Endothelial cell of umbilical vein (primary cell): Measurements from ENCODE around the gene ALDH4A1. TPM values are rescaled to one million over a fixed set of nuclear protein-coding genes. Genes with fewer than 3 reads are reported as not detected.

ENCODE experiments used
- BruUV-seq: library from RNA; stranded (reverse); fragments of 400-500 nt; replicated peaks from 2 replicates; lab custom pipeline; 2021; lab: Mats Ljungman, UMichigan
- CTCF ChIA-PET: fragments of 300-600, 350-600 bp; sonication (Branson Sonifier 250); formaldehyde crosslinking; loops from one replicate; lab custom pipeline; 2021; ENCODE audit warnings: antibody characterized with exemption, inconsistent platforms; lab: Charles Lee
- POLR2A ChIA-PET: fragments of 300-600, 350-600 bp; sonication (Branson Sonifier 250); formaldehyde crosslinking; loops from one replicate; lab custom pipeline; 2021; ENCODE audit warnings: antibody characterized with exemption, inconsistent platforms; lab: Charles Lee
- DNase-seq: peaks from one replicate; pipeline ENCODE4 v3.0.0-alpha.2; 2011; ENCODE audit warnings: low read depth, low spot score
- FAIRE-seq: peaks from 2 replicates; lab custom pipeline; 2011; peaks lifted over from hg19 to GRCh38; lab: Jason Lieb, UNC
- H2AFZ ChIP-seq: 2 replicates; pipeline ENCODE4 v1.6.0; 2012; ENCODE audit warnings: low read depth, low read length, control low read depth, inconsistent platforms
- H3K27ac ChIP-seq: 2 replicates; pipeline ENCODE4 v1.5.1; 2011; ENCODE audit warnings: low read depth, mild to moderate bottlenecking, control low read depth, low read length, moderate library complexity; ENCODE audit not compliant: insufficient read depth
- H3K27me3 ChIP-seq, 2 experiments: 2 replicates each; pipeline versions ENCODE4 v1.6.0 to v1.6.1; 2011; ENCODE audit warnings: low read length in 2 of 2, mixed read lengths in 1 of 2; ENCODE audit not compliant: control insufficient read depth in 2 of 2, insufficient read depth in 2 of 2
- H3K36me3 ChIP-seq, 2 experiments: 2 replicates in 1 of 2; 3 replicates in 1 of 2; pipeline ENCODE4 v1.5.1; 2011; ENCODE audit warnings: low read length in 2 of 2, mild to moderate bottlenecking in 1 of 2, moderate library complexity in 1 of 2; ENCODE audit not compliant: control insufficient read depth in 2 of 2, insufficient read depth in 2 of 2; ENCODE audit errors: extremely low read depth in 1 of 2
- H3K4me1 ChIP-seq: 3 replicates; pipeline ENCODE4 v1.5.1; 2011; ENCODE audit warnings: mild to moderate bottlenecking, low read length; ENCODE audit not compliant: control insufficient read depth, insufficient read depth; ENCODE audit errors: extremely low read depth
- H3K4me2 ChIP-seq: 2 replicates; pipeline ENCODE4 v1.6.1; 2011; ENCODE audit warnings: low read length, control low read depth, mixed read lengths; ENCODE audit not compliant: insufficient read depth
- H3K4me3 ChIP-seq, 3 experiments: fragments of 200-600 bp in 1 of 3; sonication (generic), shearing (Covaris generic) in 1 of 3; replicated peaks in 1 of 3; 2 replicates each; pipeline ENCODE4 v1.5.1; 2011 to 2016; ENCODE audit warnings: control low read depth in 3 of 3, low read length in 3 of 3, mild to moderate bottlenecking in 2 of 3, inconsistent platforms in 1 of 3, low read depth in 1 of 3, moderate library complexity in 1 of 3; ENCODE audit not compliant: insufficient read depth in 1 of 3
- H3K79me2 ChIP-seq: 2 replicates; pipeline ENCODE4 v1.6.0; 2012; ENCODE audit warnings: low read length, inconsistent platforms; ENCODE audit not compliant: control insufficient read depth, insufficient read depth
- H3K9ac ChIP-seq: replicated peaks from 2 replicates; pipeline ENCODE3; 2011; ENCODE audit warnings: low read length, control low read depth; ENCODE audit not compliant: insufficient read depth; ENCODE audit errors: extremely low read depth
- H3K9me1 ChIP-seq: replicated peaks from 3 replicates; pipeline ENCODE4 v1.6.0; 2011; ENCODE audit warnings: mild to moderate bottlenecking, low read length; ENCODE audit not compliant: control insufficient read depth, insufficient read depth; ENCODE audit errors: extremely low read depth
- H3K9me3 ChIP-seq: replicated peaks from 2 replicates; pipeline ENCODE4 v1.5.1; 2012; ENCODE audit warnings: low read length, inconsistent platforms; ENCODE audit not compliant: control insufficient read depth, insufficient read depth
- H4K20me1 ChIP-seq: replicated peaks from 2 replicates; pipeline ENCODE3; 2011; ENCODE audit warnings: mild to moderate bottlenecking, low read length; ENCODE audit not compliant: control insufficient read depth, insufficient read depth; ENCODE audit errors: extremely low read depth
- CTCF ChIP-seq, 2 donors: IDR thresholded peaks; 1 replicate in 1 of 2; 2 replicates in 1 of 2; pipeline ENCODE4 v1.5.1; 2011; ENCODE audit warnings: low read length in 2 of 2, mild to moderate bottlenecking in 2 of 2, moderate library complexity in 2 of 2, control low read depth in 1 of 2, inconsistent platforms in 1 of 2, low read depth in 1 of 2; ENCODE audit not compliant: insufficient read depth in 1 of 2; ENCODE audit errors: extremely low read depth in 1 of 2
- EZH2 ChIP-seq: IDR thresholded peaks from 2 replicates; pipeline ENCODE4 v1.6.1; 2012; ENCODE audit warnings: borderline replicate concordance, low read depth, mild to moderate bottlenecking, moderate library complexity, low read length, inconsistent platforms; ENCODE audit not compliant: severe bottlenecking
- FOS ChIP-seq: IDR thresholded peaks from 2 replicates; pipeline ENCODE4 v1.6.1; 2011; ENCODE audit warnings: mild to moderate bottlenecking, low read length, moderate library complexity, borderline replicate concordance; ENCODE audit not compliant: insufficient read depth
- GATA2 ChIP-seq: IDR thresholded peaks from 2 replicates; pipeline ENCODE4 v1.7.0; 2011; ENCODE audit warnings: low read depth, mild to moderate bottlenecking, moderate library complexity, mixed read lengths, low read length; ENCODE audit not compliant: insufficient read length, insufficient read depth
- JUN ChIP-seq: IDR thresholded peaks from 2 replicates; pipeline ENCODE4 v1.6.1; 2011; ENCODE audit warnings: borderline replicate concordance, low read depth; ENCODE audit not compliant: insufficient read length, insufficient read depth
- MAX ChIP-seq: IDR thresholded peaks from 2 replicates; pipeline ENCODE4 v1.6.1; 2011; ENCODE audit not compliant: insufficient read depth, insufficient read length
- MYC ChIP-seq: IDR thresholded peaks from one replicate; pipeline ENCODE4 v1.6.1; 2011; ENCODE audit warnings: mild to moderate bottlenecking, low read depth, low read length
- POLR2A ChIP-seq: IDR thresholded peaks from 2 replicates; pipeline ENCODE4 v1.6.1; 2012; ENCODE audit warnings: low read depth, mild to moderate bottlenecking, control low read depth, low read length
- POLR2AphosphoS5 ChIP-seq: IDR thresholded peaks from 2 replicates; pipeline ENCODE4 v1.6.1; 2012; ENCODE audit warnings: low read depth, mild to moderate bottlenecking, control low read depth, low read length, moderate library complexity; ENCODE audit not compliant: insufficient read depth
- dilution Hi-C: fragments of 300-500 bp; cut with MboI; formaldehyde crosslinking; loops from one replicate; pipeline ENCODE4 v1.15.0; 2019; ENCODE audit warnings: low sequenced_read_pairs; ENCODE audit not compliant: extremely low pct_ligation_motif_present
- intact Hi-C: fragments of 100-400 bp; cut with micrococcal nuclease; formaldehyde crosslinking; loops from one replicate; pipeline ENCODE4 v1.10.0; 2022
- polyA plus RNA-seq, 4 experiments: library from polyadenylated mRNA; depleted of rRNA in 3 of 4; stranded (reverse) in 3 of 4; unstranded in 1 of 4; fragments of >200 nt; gene quantifications; 2 replicates each; pipeline versions ENCODE4 v1.2.1 to v1.2.3, GENCODE V29; 2011 to 2012; ENCODE audit warnings: missing spikeins in 1 of 4
- total RNA-seq: library from RNA; stranded (reverse); gene quantifications from 2 replicates; pipeline ENCODE4 v1.2.3, GENCODE V29; 2021

ALDH4A1 gene
- total and polyA plus RNA-seq, 2 donors (not counting 3 experiments of a cell fraction or from before 2014, with no cell fraction given), result 17.4 to 18.5 TPM

- Histone ChIP-seq H3K9me1 (no peaks in the 10 kb centered on the region), H3K27ac (no peak overlapping the region), H3K27me3 (no peaks in the 10 kb centered on the region), H3K36me3 (peaks cover 0 to 4% of the 10 kb centered on the region in 2 experiments), H4K20me1 (no peaks in the 10 kb centered on the region), H3K79me2 (no peaks in the 10 kb centered on the region), H3K4me3 (no peak overlapping the region), H3K9me3 (no peaks in the 10 kb centered on the region), H3K4me2 (no peak overlapping the region), H3K9ac (no peak overlapping the region), H2AFZ (no peak overlapping the region), H3K4me1 (no peaks in the 10 kb centered on the region)
- intact Hi-C loops, result loop anchor here (10.0 kb wide), 1 partner anchor 1207 kb away; no protein-coding TSS in a partner anchor
- POLR2A ChIA-PET, result no interaction called here
- dilution Hi-C loops, result no loop called here
- CTCF ChIA-PET, result interaction anchor here (1.7 to 7.2 kb wide), 2 partner anchors 13 to 275 kb away, joined by 4 to 127 read pairs; no protein-coding TSS in a partner anchor
- BruUV-seq, result no TSS peak
- TF ChIP-seq EZH2 (no peak), JUN (no peak), GATA2 (no peak), POLR2AphosphoS5 (no peak), MYC (no peak), FOS (no peak), MAX (no peak), POLR2A (no peak), CTCF (IDR thresholded peaks at IDR 0.05; ENCODE audit: extremely low read depth in 1 of 2, insufficient read depth in 1 of 2, low read depth in 1 of 2, low read length in 2 of 2) (no peak)
- no peak for FAIRE-seq
- no peak for DNase-seq
These were observed 30.8 kb downstream of the ALDH4A1 start for GRCh38 chr1:18871401-18872070.
